Measurements from ENCODE around the gene PGGT1B.

GRCh38 chr5:115194676-115195075 lies 68.0 kb downstream of the PGGT1B start:
- TF ChIP-seq, protein P1, sequence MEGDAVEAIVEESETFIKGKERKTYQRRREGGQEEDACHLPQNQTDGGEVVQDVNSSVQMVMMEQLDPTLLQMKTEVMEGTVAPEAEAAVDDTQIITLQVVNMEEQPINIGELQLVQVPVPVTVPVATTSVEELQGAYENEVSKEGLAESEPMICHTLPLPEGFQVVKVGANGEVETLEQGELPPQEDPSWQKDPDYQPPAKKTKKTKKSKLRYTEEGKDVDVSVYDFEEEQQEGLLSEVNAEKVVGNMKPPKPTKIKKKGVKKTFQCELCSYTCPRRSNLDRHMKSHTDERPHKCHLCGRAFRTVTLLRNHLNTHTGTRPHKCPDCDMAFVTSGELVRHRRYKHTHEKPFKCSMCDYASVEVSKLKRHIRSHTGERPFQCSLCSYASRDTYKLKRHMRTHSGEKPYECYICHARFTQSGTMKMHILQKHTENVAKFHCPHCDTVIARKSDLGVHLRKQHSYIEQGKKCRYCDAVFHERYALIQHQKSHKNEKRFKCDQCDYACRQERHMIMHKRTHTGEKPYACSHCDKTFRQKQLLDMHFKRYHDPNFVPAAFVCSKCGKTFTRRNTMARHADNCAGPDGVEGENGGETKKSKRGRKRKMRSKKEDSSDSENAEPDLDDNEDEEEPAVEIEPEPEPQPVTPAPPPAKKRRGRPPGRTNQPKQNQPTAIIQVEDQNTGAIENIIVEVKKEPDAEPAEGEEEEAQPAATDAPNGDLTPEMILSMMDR (conservative IDR thresholded peaks at IDR 0.05): no peak
- no peak for TF ChIP-seq EZH2 (IDR thresholded peaks at IDR 0.05; ENCODE audit: low read depth)
